ENCODE results near the gene CIC. TPM values are rescaled to one million over a fixed set of nuclear protein-coding genes. Genes with fewer than 3 reads are reported as not detected.
"Not testable (repeated sequence)": the region's sequence is repeated elsewhere in the genome, so short reads cannot be mapped to it uniquely, and the experiment has no call there.

The CIC gene
- polyA plus RNA-seq, 1 experiment: 2.9 TPM

DNA sequence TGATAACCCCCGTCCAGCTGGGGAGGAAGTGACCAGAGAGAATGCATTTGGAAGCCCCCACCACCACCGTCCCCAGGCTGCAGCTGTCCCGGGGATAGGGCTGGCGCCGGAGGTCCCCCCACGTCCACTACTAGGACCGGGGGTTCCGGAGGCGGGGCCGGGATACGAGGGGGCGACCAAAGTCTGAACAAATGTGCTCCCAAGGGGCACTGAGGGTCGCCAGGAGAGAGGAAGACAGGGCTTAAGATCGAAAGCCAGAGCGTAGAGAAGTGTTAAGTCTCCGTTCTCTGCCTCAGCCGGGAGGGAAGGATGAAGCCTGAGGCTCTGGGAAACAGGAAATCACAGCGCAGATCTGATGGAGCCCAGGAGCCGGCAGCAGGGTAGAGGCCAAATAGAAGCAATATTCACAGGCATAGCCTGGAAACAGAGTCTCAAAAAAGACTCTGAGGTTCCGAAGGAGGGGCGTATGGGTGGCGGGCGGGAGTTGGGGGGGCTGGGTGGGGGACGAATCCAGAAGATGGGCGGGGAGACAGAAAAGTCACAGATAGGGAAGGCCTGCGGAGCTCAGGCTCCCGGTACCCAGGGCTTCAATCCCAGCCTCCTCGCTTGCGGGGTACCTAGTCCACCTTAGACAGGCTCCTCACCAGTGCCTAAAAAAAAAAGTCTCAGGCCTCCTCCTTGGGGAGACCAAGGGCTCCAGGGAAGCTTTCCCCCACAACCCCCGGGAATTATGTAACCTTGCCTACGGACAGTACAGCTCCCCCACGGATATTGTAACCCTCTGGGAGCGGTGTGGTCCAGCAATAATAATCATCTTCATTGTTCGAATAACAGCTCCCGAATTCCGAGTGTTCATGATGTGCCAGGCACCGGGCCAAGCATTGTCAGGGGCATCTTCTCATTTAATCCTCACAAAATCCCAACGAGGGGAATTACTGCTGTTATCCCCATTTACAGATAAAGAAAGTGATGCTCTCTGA is 13.0 kb upstream of the CIC start:
- Histone ChIP-seq H3K9me3 (ENCODE audit: control insufficient read depth, insufficient read depth, low read length) (peaks cover 7% of the 10 kb centered on the region; the same call in 1 of the 2 replicates), H3K27me3 (ENCODE audit: control insufficient read depth, insufficient read depth, low read length) (no peaks in the 10 kb centered on the region), H3K27ac (ENCODE audit: low read depth, low read length) (peak overlapping the region; percentile 75), H3K4me3 (ENCODE audit: low read depth, low read length) (peak overlapping the region; percentile 63)
- no peak for TF ChIP-seq CTCF (IDR thresholded peaks at IDR 0.05; ENCODE audit: low read depth, low read length)
- ChIA-PET POLR2A (interaction anchor here (0.9 to 1.7 kb wide), 3 partner anchors 10 to 141 kb away, joined by 4 to 5 read pairs (median 4); no protein-coding TSS in a partner anchor), CTCF (interaction anchor here (0.5 to 2.0 kb wide), 2 partner anchors 24 to 146 kb away, joined by 3 to 7 read pairs; no protein-coding TSS in a partner anchor)
- DNase-seq (ENCODE audit: low read depth, low spot score): no peak

DNA sequence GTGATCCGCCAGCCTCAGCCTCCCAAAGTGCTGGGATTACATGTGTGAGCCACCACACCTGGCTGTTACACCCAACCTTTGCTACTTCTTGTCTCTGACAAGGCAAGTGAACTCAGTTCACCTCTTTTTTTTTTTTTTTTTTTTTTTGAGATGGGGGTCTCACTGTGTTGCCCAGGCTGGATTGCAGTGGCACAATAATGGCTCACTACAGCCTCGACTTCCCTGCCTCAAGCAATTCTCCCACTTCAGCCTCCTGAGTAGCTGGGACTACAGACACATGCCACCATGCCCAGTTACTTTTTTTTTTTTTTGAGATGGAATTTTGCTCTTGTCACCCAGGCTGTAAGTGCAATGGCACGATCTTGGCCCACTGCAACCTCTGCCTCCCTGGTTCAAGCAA is 11.2 kb upstream of the CIC start:
- ChIA-PET POLR2A (interaction anchor here (0.7 to 1.4 kb wide), 3 partner anchors 17 to 166 kb away, joined by 3 to 4 read pairs (median 3); no protein-coding TSS in a partner anchor), CTCF (interaction anchor here (0.7 to 2.2 kb wide), 3 partner anchors 13 to 144 kb away, joined by 3 to 6 read pairs (median 6); no protein-coding TSS in a partner anchor)
- not testable (repeated sequence) for H3K4me3 ChIP-seq (ENCODE audit: low read depth, low read length); DNase-seq (ENCODE audit: low read depth, low spot score); H3K27ac ChIP-seq (ENCODE audit: low read depth, low read length); H3K27me3 ChIP-seq (ENCODE audit: control insufficient read depth, insufficient read depth, low read length); H3K9me3 ChIP-seq (ENCODE audit: control insufficient read depth, insufficient read depth, low read length)

GRCh38 chr19:42261763-42262162 is 7.3 kb upstream of the CIC start:
- H3K27me3 ChIP-seq (ENCODE audit: control insufficient read depth, insufficient read depth, low read length): no peaks in the 10 kb centered on the region
- no peak overlapping the region for H3K27ac ChIP-seq (ENCODE audit: low read depth, low read length)
- TF ChIP-seq CTCF (IDR thresholded peaks at IDR 0.05; ENCODE audit: low read depth, low read length): no peak
- ChIA-PET CTCF (no interaction called here), POLR2A (interaction anchor here (0.7 kb wide), 1 partner anchor 18 kb away, joined by 3 read pairs; no protein-coding TSS in a partner anchor)
- H3K4me3 ChIP-seq (ENCODE audit: low read depth, low read length): no peak overlapping the region
- DNase-seq (ENCODE audit: low read depth, low spot score): no peak
- H3K9me3 ChIP-seq (ENCODE audit: control insufficient read depth, insufficient read depth, low read length): no peaks in the 10 kb centered on the region

DNA sequence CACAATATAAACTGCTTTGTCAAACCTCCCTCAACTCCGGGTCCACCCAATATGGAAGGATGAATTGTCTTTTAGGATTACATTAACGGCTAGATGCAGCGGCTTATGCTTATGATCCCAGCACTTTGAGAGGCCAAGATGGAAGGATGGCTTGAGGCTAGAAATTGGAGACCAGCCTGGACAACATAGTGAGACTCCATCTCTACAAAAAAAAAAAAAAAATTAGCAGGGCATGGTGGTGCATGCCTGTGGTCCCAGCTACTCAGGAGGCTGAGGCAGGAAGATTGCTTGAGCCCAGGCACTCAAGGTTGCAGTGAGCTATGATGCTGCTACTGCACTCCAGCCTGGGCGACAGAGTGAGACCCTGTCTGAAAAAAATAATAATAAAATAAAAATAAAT is 2.9 kb upstream of the CIC start:
- H3K27me3 ChIP-seq (ENCODE audit: control insufficient read depth, insufficient read depth, low read length); H3K9me3 ChIP-seq (ENCODE audit: control insufficient read depth, insufficient read depth, low read length); POLR2A ChIA-PET; H3K4me3 ChIP-seq (ENCODE audit: low read depth, low read length); H3K27ac ChIP-seq (ENCODE audit: low read depth, low read length); DNase-seq (ENCODE audit: low read depth, low spot score): not testable (repeated sequence)
- CTCF ChIA-PET: interaction anchor here (1.0 kb wide), 1 partner anchor 13 kb away, joined by 3 read pairs; no protein-coding TSS in a partner anchor

GRCh38 chr19:42266928-42267603 is 2.0 kb upstream of the CIC start:
- H3K27me3 ChIP-seq (ENCODE audit: control insufficient read depth, insufficient read depth, low read length); H3K9me3 ChIP-seq (ENCODE audit: control insufficient read depth, insufficient read depth, low read length); CTCF ChIA-PET; DNase-seq (ENCODE audit: low read depth, low spot score); H3K27ac ChIP-seq (ENCODE audit: low read depth, low read length); H3K4me3 ChIP-seq (ENCODE audit: low read depth, low read length): not testable (repeated sequence)
- POLR2A ChIA-PET: interaction anchor here (0.6 kb wide), 1 partner anchor 9 kb away, joined by 3 read pairs; no protein-coding TSS in a partner anchor

GRCh38 chr19:42267644-42268141 is 1.4 kb upstream of the CIC start:
- CTCF ChIA-PET: no interaction called here
- POLR2A ChIA-PET: no interaction called here
- no peaks in the 10 kb centered on the region for H3K9me3 ChIP-seq (ENCODE audit: control insufficient read depth, insufficient read depth, low read length)
- no peak for TF ChIP-seq CTCF (IDR thresholded peaks at IDR 0.05; ENCODE audit: low read depth, low read length)
- peak overlapping the region; percentile 67 for H3K4me3 ChIP-seq (ENCODE audit: low read depth, low read length)
- DNase-seq (ENCODE audit: low read depth, low spot score): no peak
- no peaks in the 10 kb centered on the region for H3K27me3 ChIP-seq (ENCODE audit: control insufficient read depth, insufficient read depth, low read length)
- peak overlapping the region; percentile 57 for H3K27ac ChIP-seq (ENCODE audit: low read depth, low read length)
